Measurements from ENCODE around the gene UAP1.

Gene UAP1

GRCh38 chr1:162561616-162562469 is at the start of gene UAP1:
TSS of gene UAP1 (plus strand) at chr1:162561722. CDS start at chr1:162566069, 4,347 bp downstream.
- no peak for DNase-seq

DNA sequence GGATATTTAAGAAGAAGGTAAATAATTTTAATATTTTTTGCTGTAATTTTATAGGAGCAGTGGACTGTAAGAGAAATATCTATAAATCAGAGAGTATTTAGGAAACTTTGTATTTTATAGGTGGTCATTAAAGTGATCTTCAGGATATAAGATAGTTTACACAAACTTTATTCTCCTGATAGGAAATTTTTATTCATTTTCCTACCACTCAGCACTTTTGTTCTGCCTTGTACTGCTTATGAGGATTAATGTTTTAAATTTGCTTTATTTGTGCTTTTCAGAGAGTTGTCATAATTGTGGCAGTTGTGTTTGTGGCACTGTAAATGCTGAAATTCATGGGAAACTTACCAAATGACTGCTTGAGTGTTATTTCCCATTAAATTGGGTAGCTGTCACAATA is 34.2 kb upstream of the UAP1 start:
- no peak for DNase-seq

DNA sequence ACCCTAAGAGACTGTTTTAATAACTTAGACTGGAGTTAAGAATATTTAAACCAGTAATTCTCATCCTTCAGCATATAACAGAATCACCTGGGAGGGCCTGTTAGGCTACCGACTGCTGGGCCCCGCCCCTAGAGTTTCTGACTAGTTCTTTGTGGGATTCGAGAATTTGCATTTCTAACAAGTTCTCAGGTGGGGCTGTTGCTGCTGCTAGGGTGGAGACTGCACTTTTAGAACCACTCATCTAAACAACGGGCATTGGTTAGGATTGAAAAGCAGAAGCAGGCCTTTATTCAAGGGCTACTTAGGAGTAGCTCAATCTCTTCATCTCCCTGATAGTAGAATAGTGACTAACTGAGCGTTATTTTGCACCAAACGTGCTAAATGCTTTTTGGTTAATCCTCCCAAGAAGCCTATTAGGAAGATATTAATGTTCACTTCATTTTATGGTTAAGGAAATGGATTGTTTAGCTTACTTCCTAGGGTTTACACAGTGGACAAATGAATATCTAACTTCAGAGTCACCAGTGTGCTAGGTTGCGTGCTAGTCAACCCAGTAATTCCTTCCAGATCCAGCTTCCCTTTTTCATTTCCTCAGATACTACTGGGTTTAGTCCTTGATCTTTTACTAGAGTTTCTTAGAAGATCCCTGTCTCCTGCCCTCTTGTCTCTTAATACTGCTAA is 31.1 kb upstream of the UAP1 start:
- no peak for DNase-seq

DNA sequence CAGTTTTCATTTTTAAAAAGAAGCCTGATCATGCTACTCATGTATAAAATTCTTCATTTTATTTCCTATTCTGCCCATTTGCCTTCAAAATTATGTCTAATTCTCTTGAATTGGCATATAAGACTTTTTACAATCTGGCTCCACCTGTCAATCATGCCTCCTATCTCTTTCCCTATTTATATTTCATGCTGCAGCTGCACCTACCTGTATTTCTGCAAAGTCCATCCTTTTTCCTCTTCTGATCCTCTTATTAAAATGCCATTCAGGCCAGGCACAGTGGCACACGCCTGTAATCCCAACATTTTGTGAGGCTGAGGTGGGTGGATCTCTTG is 30.6 kb upstream of the UAP1 start:
- DNase-seq, result no peak

DNA sequence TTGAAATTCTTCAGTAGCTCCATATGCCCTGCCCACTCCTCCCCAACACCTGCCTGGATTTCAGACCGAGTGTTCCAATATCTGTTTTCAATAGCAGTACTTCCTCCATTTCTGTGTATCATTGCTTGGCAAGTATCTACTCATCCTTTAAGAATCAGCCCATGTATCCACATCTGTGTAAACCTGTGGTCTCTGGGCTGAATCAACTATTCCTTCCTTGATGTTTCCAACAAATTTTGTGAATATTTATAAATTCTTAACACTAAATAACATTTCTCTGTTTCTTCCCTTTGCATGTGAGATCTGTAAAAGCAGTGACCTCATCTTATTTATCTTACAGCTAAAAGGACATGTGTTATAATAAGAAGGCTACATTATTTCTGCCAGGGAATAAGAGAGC is 26.0 kb upstream of the UAP1 start:
- DNase-seq, result no peak

GRCh38 chr1:162536511-162536910 is 25.0 kb upstream of the UAP1 start:
- DNase-seq, result no peak

DNA sequence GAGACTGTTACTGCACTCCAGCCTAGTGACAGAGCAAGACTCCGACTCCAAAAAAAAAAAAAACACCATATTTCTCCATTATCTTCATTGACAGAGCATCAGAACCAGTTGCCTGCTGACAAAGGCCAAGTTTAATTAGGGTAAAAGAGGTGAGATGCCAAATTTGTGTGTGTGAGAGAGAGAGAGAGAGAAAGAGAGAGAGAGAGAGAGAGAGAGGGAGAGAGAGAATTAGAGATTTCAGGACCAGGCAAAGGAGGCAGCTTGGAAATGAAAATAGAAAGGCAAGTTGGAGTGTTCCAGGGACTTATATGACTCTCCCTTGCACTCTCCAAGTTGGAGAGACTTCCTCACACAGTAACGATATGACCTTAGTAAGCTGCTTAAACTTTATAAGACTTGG is 24.3 kb upstream of the UAP1 start:
- DNase-seq, result no peak

- DNase-seq, result no peak
Observed at GRCh38 chr1:162538815-162539431, 22.6 kb upstream of the UAP1 start.

- no peak for DNase-seq
Observed at GRCh38 chr1:162541619-162542141, 19.8 kb upstream of the UAP1 start.

DNA sequence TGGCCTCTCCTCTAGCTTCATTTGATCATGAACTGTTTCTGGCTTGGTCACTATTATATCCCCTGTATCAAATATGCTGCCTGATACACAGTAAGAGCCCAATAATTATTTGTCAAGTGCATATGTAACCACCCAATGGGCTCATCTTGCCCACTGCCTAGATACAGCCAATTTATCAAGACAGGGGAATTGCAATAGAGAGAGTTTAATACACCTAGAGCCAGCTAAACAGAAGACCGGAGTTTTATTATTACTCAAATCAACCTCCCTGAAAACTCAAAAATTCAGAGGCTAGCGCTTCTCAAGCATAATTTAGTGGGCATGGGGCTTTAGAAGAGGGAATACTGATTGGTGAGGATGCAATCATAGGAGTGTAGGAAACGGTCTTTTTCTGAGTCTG is 18.3 kb upstream of the UAP1 start:
- DNase-seq, result no peak

- DNase-seq, result no peak
Observed at GRCh38 chr1:162548170-162548569, 13.4 kb upstream of the UAP1 start.

DNA sequence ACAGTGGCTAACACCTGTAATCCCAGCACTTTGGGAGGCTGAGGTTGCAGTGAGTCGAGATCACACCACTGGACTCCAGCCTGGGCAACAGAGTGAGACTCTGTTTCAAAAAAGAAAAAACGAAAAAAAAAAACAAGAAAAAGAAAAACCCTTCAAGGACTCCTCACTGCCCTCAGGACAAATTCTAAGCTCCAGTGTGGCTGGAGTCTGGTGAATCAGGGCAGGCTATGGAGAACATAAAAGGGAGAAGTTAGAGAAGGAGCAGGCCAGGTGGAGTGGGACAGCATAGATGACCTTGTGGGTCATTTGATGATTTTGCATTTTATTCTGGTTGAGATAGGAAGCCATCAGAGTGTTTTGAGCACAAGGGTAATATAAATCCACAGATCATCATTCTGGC is 12.5 kb upstream of the UAP1 start:
- no peak for DNase-seq

DNA sequence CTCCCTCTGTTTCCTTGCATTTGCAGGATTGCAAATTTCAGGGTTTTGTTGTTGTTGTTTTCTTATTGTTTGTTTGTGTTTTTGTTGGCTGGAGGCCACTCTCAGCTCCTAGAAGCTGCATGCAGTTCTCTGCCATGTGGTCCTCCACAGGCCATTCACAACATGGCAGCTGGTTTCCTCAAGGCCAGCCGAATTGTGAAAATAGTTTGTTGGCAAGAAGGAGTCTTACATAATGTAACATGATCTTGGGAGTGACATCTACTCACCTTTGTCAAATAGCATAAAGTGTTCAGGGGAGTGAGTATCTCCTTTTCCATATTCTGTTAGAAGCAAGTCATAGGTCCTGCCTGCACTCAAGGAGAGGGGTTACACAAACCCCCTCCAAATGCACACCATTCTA is 10.6 kb upstream of the UAP1 start:
- no peak for DNase-seq

DNA sequence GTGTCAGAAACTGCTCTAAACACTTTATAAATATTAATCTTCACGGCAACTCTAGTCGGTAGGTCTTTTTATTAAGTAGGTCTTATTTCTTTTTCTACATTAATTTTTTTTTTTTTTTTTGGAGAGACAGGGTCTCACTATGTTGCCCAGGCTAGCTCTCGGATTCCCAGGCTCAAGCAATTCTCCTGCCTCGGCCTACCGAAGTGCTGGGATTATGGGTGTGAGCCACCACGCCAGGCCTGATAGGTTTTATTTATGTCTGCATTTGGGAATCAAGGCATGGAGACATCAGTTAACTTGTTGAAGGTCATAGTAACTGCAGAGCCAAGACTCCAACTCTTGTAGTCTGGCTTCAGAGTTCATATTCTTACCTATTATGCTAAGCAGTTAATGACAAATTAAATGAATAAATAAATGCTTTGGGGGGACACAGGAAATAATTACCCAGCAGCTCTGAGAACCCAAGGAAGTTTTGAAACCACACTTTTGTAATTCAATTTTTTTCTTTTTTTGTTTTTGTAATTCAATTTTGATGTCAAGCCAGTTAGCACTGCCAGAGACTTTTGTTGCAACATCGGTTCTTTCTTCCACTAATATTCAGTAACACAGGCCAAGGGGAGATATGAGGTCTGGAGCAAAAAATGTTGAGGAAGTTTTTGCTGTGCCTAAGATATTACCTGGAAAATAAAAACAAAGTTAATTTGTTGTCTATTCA is 9.4 kb upstream of the UAP1 start:
- DNase-seq, result no peak

DNA sequence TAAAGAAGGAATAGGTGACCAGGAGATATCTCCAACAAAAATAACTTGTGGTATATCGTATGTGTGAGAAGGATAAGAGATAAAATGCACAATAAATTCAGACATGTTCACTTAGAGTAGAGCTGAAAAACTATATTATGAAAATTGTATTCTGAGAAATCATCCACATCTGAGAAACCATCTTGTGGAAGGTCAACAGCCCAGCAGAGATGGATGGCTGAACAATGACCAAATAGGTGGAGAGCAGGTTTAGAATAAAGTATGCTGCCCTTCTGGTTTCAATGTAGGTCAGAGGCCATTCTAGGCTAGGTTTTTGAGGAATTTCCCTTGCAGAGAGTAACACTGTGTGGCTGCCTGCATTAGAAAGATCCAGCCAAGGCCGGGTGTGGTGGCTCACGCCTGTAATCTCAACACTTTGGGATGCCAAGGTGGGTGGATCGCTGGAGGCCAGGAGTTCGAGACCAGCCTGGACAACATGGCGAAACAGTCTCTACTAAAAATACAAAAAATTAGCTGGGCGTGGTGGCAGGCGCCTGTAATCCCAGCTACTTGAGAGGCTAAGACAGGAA is 8.8 kb upstream of the UAP1 start:
- DNase-seq, result no peak

GRCh38 chr1:162554258-162554657 is 7.3 kb upstream of the UAP1 start:
- no peak for DNase-seq

- DNase-seq, result no peak
Observed at GRCh38 chr1:162557536-162557935, 4.0 kb upstream of the UAP1 start.

- DNase-seq, result no peak
Observed at GRCh38 chr1:162560303-162561036, 1.1 kb upstream of the UAP1 start.

DNA sequence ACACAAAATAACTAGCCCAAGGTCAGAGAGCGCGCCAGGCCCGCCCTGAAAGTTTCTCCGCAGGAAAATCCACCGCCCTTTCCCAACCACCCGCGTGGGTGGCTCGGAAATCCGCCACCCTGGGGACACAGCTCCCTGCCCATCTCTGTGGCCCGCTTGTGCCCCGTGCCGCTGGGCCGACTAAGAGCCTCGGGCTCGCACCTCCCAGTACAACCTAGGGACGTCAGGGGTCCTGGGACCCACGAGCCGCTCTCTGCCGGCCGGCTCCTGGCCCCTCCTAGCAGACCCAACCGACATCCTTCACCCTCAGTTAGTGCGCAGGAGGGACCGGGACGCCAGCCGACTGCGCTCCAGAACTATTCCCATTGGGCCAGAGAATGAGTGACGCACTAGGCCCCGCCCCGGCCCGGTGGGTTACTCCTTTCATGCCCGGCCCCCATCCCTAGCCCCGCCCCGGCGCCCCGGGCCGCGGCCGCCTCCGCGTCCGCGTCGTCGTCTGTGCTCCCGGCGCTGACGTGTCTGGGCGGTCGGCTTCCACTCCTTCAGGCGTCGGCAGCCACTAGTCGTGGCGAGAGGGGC is 396 bp upstream of the UAP1 start:
- peak; percentile 99 for DNase-seq

GRCh38 chr1:162562470-162562828 is 927 bp downstream of the UAP1 start:
- DNase-seq, result no peak

DNA sequence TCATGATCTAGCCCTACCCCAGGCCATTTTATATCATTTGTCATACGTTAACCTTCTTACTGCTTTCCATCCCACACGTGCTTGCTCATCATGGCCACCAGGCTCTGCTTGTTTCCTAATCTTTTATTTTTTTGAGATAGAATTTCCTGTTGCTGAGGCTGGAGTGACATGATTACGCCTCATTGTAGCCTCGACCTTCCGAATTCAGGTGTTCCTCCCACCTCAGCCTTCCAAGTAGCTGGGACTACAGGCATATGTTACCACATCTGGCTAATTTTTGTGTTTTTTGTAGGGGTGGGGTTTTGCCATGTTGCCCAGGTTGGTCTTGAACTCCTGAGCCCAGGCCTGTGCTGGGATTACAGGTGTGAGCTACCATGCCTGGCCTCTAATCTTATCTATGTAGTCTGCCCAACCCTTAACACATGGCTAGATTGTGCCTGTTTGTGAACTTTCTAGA is 3.3 kb downstream of the UAP1 start:
- no peak for DNase-seq

GRCh38 chr1:162565460-162565859 is 3.9 kb downstream of the UAP1 start:
- no peak for DNase-seq

All from stimulated activated CD4-positive, alpha-beta T cell treated with anti-CD3 and anti-CD28 coated beads, Interleukin-4, amount 100 ng/mL, for 1 hour (primary cell).